OCI-LY7 (cell line): ENCODE data around the gene MAP3K5. TPM values are rescaled to one million over a fixed set of nuclear protein-coding genes. Genes with fewer than 3 reads are reported as not detected.

Experiments
- BruUV-seq: library from RNA; stranded (reverse); fragments of 400-500 nt; replicated peaks from 2 replicates; lab custom pipeline; 2021; lab: Mats Ljungman, UMichigan
- CTCF ChIA-PET: fragments of 300-600 bp; sonication (Branson Sonifier 250); formaldehyde crosslinking; loops from one replicate; lab custom pipeline; 2022; ENCODE audit warnings: antibody characterized with exemption; ENCODE audit not compliant: unreplicated experiment; lab: Charles Lee
- POLR2A ChIA-PET: fragments of 300-600 bp; sonication (Branson Sonifier 250); formaldehyde crosslinking; loops from one replicate; lab custom pipeline; 2022; ENCODE audit warnings: antibody characterized with exemption; lab: Charles Lee
- DNase-seq: peaks from one replicate; pipeline ENCODE4 v3.0.0-alpha.2; 2015; ENCODE audit warnings: low spot score
- H2AFZ ChIP-seq: fragments of 200-600 bp; sonication (generic), shearing (Covaris generic); 2 replicates; pipeline ENCODE4 v1.6.1; 2014; ENCODE audit warnings: mild to moderate bottlenecking, antibody characterized with exemption, low read length, moderate library complexity
- H3K27ac ChIP-seq: fragments of 200-600 bp; sonication (generic); 2 replicates; pipeline ENCODE4 v1.5.1; 2014; ENCODE audit warnings: mixed run types, low read depth, mild to moderate bottlenecking, moderate library complexity, low read length, inconsistent platforms; ENCODE audit not compliant: poor library complexity, severe bottlenecking
- H3K36me3 ChIP-seq: fragments of 200-600 bp; sonication (generic); 2 replicates; pipeline ENCODE4 v1.6.1; 2014; ENCODE audit warnings: mild to moderate bottlenecking, antibody characterized with exemption, low read length, moderate library complexity, mixed read lengths; ENCODE audit not compliant: insufficient read depth
- H3K4me1 ChIP-seq: fragments of 200-600 bp; sonication (generic); 2 replicates; pipeline ENCODE4 v1.5.1; 2014; ENCODE audit warnings: mild to moderate bottlenecking, low read length; ENCODE audit not compliant: insufficient read depth, poor library complexity, severe bottlenecking
- H3K4me2 ChIP-seq: fragments of 200-600 bp; sonication (generic); 2 replicates; pipeline ENCODE4 v1.6.1; 2014; ENCODE audit warnings: mild to moderate bottlenecking, low read length
- H3K4me3 ChIP-seq: fragments of 200-600 bp; sonication (generic); 2 replicates; pipeline ENCODE4 v1.5.1; 2014; ENCODE audit warnings: mild to moderate bottlenecking, low read depth, low read length; ENCODE audit not compliant: poor library complexity, severe bottlenecking
- H3K79me2 ChIP-seq: fragments of 200-600 bp; sonication (generic); 2 replicates; pipeline ENCODE4 v1.6.1; 2016; ENCODE audit warnings: low read depth, mild to moderate bottlenecking, low read length, moderate library complexity, mixed read lengths; ENCODE audit not compliant: insufficient read depth
- H3K9me2 ChIP-seq: fragments of 200-600 bp; sonication (generic); 2 replicates; pipeline ENCODE4 v1.6.1; 2016; ENCODE audit warnings: mild to moderate bottlenecking, low read length, mixed read lengths; ENCODE audit not compliant: insufficient read depth
- H3K9me3 ChIP-seq: fragments of 200-600 bp; sonication (generic); 2 replicates; pipeline ENCODE4 v1.6.1; 2014; ENCODE audit warnings: mild to moderate bottlenecking, mixed run types, low read length, mixed read lengths
- H4K20me1 ChIP-seq: fragments of 200-600 bp; sonication (generic); 2 replicates; pipeline ENCODE4 v1.6.1; 2014; ENCODE audit warnings: mild to moderate bottlenecking, antibody characterized with exemption, low read length, moderate library complexity, mixed read lengths; ENCODE audit not compliant: insufficient read depth
- CTCF ChIP-seq: fragments of 200-600 bp; sonication (generic); conservative IDR thresholded peaks from 2 replicates; pipeline ENCODE4 v1.5.1; 2014; ENCODE audit warnings: mild to moderate bottlenecking, antibody characterized with exemption, low read length, moderate library complexity, mixed read lengths
- EZH2phosphoT487 ChIP-seq: fragments of 200-600 bp; sonication (generic); IDR thresholded peaks from 2 replicates; pipeline ENCODE4 v1.6.1; 2018; ENCODE audit warnings: low read depth, borderline replicate concordance, mild to moderate bottlenecking, mixed run types, antibody characterized with exemption, low read length, moderate library complexity, mixed read lengths
- intact Hi-C: fragments of 100-400 bp; cut with micrococcal nuclease; formaldehyde crosslinking; loops from one replicate; pipeline ENCODE4 v1.10.0; 2022; ENCODE audit not compliant: unreplicated experiment
- total RNA-seq, 2 experiments: library from RNA; depleted of rRNA in 1 of 2; stranded (reverse); fragments of >200 nt in 1 of 2; shearing (Covaris generic) in 1 of 2; gene quantifications; 2 replicates each; pipeline ENCODE4 v1.2.3, GENCODE V29; 2014 to 2022

MAP3K5 gene
- total RNA-seq, 2 experiments from 2014 or later = 13.8 to 16.6 TPM

GRCh38 chr6:136535017-136535765 is 257.1 kb downstream of the MAP3K5 start:
- CTCF ChIA-PET = no interaction called here
- no TSS peak for BruUV-seq
- H3K4me3 ChIP-seq = no peak overlapping the region
- no peak for DNase-seq
- H3K36me3 ChIP-seq = no peaks in the 10 kb centered on the region
- no peaks in the 10 kb centered on the region for H3K4me1 ChIP-seq
- H3K9me3 ChIP-seq = no peaks in the 10 kb centered on the region
- POLR2A ChIA-PET = interaction anchor here (0.9 to 1.1 kb wide), 2 partner anchors 11 to 12 kb away, joined by 3 read pairs; no protein-coding TSS in a partner anchor
- no peak overlapping the region for H3K4me2 ChIP-seq
- intact Hi-C loops = no loop called here
- H3K27ac ChIP-seq = no peak overlapping the region
- no peak overlapping the region for H2AFZ ChIP-seq
- H3K9me2 ChIP-seq = no peaks in the 10 kb centered on the region
- H3K79me2 ChIP-seq = no peaks in the 10 kb centered on the region
- TF ChIP-seq EZH2phosphoT487 (no peak), CTCF (no peak)
- no peaks in the 10 kb centered on the region for H4K20me1 ChIP-seq

- TF ChIP-seq EZH2phosphoT487 (no peak), CTCF (no peak)
- H3K4me3 ChIP-seq = no peak overlapping the region
- H3K9me3 ChIP-seq = no peaks in the 10 kb centered on the region
- POLR2A ChIA-PET = no interaction called here
- no peak overlapping the region for H3K27ac ChIP-seq
- no peak overlapping the region for H3K4me2 ChIP-seq
- BruUV-seq = no TSS peak
- CTCF ChIA-PET = no interaction called here
- H3K4me1 ChIP-seq = no peaks in the 10 kb centered on the region
- H3K36me3 ChIP-seq = no peaks in the 10 kb centered on the region
- no peak for DNase-seq
- H4K20me1 ChIP-seq = no peaks in the 10 kb centered on the region
- no peaks in the 10 kb centered on the region for H3K9me2 ChIP-seq
- no peak overlapping the region for H2AFZ ChIP-seq
- intact Hi-C loops = no loop called here
- no peaks in the 10 kb centered on the region for H3K79me2 ChIP-seq
Observed at GRCh38 chr6:136534268-136534667, 258.0 kb downstream of the MAP3K5 start.

GRCh38 chr6:136533487-136533886 is 258.8 kb downstream of the MAP3K5 start:
- Histone ChIP-seq H3K4me1 (no peaks in the 10 kb centered on the region), H3K36me3 (no peaks in the 10 kb centered on the region), H2AFZ (no peak overlapping the region), H4K20me1 (no peaks in the 10 kb centered on the region), H3K9me2 (no peaks in the 10 kb centered on the region), H3K9me3 (no peaks in the 10 kb centered on the region), H3K4me3 (no peak overlapping the region), H3K4me2 (no peak overlapping the region), H3K79me2 (no peaks in the 10 kb centered on the region), H3K27ac (no peak overlapping the region)
- intact Hi-C loops = no loop called here
- POLR2A ChIA-PET = interaction anchor here (0.6 kb wide), 1 partner anchor 12 kb away, joined by 3 read pairs; no protein-coding TSS in a partner anchor
- DNase-seq = no peak
- no peak for TF ChIP-seq CTCF
- no peak for TF ChIP-seq EZH2phosphoT487
- BruUV-seq = no TSS peak
- CTCF ChIA-PET = no interaction called here
